Stimulated activated naive CD8-positive, alpha-beta T cell treated with anti-CD3 and anti-CD28 coated beads, Interleukin-15, amount 100 ng/mL, for 72 hours (primary cell): ENCODE data around the gene ESYT2.

Source experiments
- ATAC-seq: fragments of 150-1000 bp; cut with Tn5 transposase; 2 replicates; pipeline ENCODE4 v1.10.0; 2021; ENCODE audit warnings: mild to moderate bottlenecking, moderate library complexity
- DNase-seq, 2 donors: peaks; one replicate each; pipeline ENCODE4 v3.0.0; 2021 to 2022
- H3K27ac Mint-ChIP-seq, 2 donors: one replicate each; pipeline ENCODE4 v1.8.0; 2022; ENCODE audit warnings: mild to moderate bottlenecking in 2 of 2, mixed read lengths in 2 of 2, moderate library complexity in 2 of 2
- H3K27me3 Mint-ChIP-seq: one replicate; pipeline ENCODE4 v1.8.0; 2022; ENCODE audit warnings: mixed read lengths
- H3K4me1 Mint-ChIP-seq: one replicate; pipeline ENCODE4 v1.8.0; 2022; ENCODE audit warnings: mild to moderate bottlenecking, mixed read lengths
- H3K4me3 Mint-ChIP-seq, 2 donors: one replicate each; pipeline ENCODE4 v1.8.0; 2022; ENCODE audit warnings: mild to moderate bottlenecking in 2 of 2, mixed read lengths in 2 of 2, moderate library complexity in 1 of 2
- H3K9me3 Mint-ChIP-seq, 2 donors: one replicate each; pipeline ENCODE4 v1.8.0; 2022; ENCODE audit warnings: mixed read lengths in 2 of 2

Gene ESYT2

DNA sequence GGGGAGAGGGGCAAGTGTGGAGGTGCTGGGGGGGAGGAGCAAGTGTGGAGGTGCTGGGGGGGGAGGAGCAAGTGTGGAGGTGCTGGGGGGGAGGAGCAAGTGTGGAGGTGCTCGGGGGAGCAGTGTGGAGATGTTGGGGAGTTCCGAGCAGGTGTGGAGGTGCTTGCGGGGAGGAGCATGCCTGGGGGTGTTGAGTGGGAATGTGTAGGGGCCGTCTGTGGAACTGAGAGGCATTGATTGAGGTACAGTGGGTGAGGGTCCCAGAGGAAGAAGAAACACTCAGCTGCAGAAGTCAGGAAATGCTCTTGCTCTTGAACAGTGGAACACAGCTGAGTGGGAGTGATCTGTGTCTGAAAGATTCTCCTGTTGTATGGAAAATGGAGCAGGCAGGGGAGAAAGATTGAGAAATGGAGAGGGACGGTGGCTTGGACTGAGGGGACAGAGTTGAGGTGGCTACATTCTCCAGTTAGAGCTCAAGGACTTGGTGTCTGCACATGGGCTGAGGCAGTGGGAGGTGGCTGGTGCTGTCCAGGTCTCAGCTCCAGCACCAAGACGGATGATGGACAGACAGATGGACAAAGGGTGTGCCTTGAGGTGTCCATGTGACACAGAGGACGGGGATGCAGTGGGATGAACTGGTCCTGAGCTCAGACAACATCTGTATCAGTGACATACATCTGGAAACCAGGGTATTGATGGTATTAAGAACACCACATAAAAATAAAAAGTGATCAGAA is 99.5 kb downstream of the ESYT2 start:
- H3K27me3 Mint-ChIP-seq, result no peaks in the 10 kb centered on the region
- peak overlapping the region; percentile 35 to 54 for H3K27ac Mint-ChIP-seq
- H3K4me3 Mint-ChIP-seq, result no peak overlapping the region
- ATAC-seq (no peak), DNase-seq (no peak)
- H3K9me3 Mint-ChIP-seq, result no peaks in the 10 kb centered on the region
- H3K4me1 Mint-ChIP-seq, result no peaks in the 10 kb centered on the region

DNA sequence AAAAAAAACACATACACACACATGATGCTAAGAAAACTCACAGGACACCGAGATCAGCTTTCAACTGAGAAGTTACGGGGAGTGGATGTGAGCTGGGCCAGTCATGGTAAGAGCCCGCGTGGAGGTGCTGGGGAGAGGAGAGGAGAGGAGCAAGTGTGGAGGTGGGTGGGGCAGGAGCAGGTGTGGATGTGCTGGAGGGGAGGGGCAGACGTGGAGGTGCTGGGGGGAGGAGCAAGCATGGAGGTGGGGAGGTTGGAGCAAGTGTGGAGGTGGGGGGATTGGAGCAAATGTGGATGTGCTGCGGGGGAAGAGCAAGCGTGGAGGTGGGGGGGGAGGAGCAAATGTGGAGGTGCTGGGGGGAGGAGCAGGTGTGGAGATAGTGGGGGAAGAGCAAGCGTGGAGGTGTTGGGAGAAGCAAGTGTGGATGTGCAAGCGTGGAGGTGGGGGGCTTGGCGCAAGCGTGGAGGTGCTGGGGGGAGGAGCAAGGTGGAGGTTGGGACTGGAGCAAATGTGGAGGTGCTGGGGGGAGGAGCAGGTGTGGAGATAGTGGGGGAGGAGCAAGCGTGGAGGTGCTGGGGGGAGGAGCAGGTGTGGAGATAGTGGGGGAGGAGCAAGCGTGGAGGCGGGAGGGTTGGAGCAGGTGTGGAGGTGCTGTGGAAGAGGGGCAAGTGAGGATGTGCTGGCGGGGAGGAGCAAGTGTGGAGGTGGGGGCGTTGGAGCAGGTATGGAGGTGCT is 100.2 kb downstream of the ESYT2 start:
- ATAC-seq, result no peak
- Mint-ChIP-seq H3K9me3 (no peaks in the 10 kb centered on the region), H3K27ac (peak overlapping the region; percentile 59 to 68), H3K4me3 (no peak overlapping the region), H3K4me1 (no peaks in the 10 kb centered on the region), H3K27me3 (no peaks in the 10 kb centered on the region)
- DNase-seq, result no peak

DNA sequence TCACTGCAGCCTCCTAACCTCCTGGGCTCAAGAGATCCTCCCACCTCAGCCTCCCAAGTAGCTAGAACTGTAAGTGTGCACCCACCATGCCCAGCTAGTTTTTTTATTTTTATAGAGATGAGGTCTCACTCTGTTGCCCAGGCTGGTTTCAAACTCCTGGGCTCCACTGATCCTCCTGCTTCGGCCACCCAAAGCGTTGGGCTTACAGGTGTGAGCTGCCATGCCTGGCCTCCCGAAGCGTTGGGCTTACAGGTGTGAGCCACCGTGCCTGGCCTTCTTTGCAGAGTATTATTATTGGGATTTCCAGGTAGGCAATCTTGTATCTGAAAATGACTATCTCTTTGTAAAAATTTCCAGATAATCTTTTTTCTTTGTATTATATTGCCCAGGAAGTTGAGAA is 101.6 kb downstream of the ESYT2 start:
- H3K27me3 Mint-ChIP-seq, result no peaks in the 10 kb centered on the region
- H3K4me3 Mint-ChIP-seq, result no peak overlapping the region
- no peak overlapping the region for H3K27ac Mint-ChIP-seq

DNA sequence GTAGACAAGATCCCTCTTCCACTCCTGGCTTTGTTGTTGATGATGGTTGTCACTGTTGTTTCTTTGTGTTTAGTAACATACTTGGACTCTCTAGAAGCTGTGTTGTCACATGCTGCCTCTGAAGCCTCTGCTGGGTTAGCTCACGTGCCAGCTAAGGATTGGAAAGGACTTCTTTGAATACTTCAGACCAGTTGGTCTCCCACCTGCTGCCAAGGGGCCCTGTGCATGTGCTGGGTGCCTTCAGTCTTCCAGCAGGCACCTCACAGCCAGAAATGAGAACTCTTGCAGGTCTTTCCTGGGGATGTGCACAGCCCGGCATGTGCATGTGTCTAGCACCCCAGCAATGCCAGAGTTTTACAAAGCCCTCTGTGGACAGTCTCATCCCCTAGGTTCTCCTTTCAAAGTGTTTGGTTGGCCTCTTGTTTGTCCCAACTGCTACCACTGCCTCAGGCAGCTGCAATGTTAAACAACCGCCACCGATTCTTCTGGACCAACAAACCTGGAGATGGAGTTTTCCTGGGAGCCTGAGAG is 103.0 kb downstream of the ESYT2 start:
- no peak overlapping the region for H3K27ac Mint-ChIP-seq
- H3K27me3 Mint-ChIP-seq, result no peaks in the 10 kb centered on the region
- H3K4me1 Mint-ChIP-seq, result no peaks in the 10 kb centered on the region
- ATAC-seq, result no peak
- DNase-seq, result no peak
- H3K9me3 Mint-ChIP-seq, result no peaks in the 10 kb centered on the region
- no peak overlapping the region for H3K4me3 Mint-ChIP-seq

More for the DNA sequence above, 101.6 kb downstream of the ESYT2 start:
- no peaks in the 10 kb centered on the region for H3K4me1 Mint-ChIP-seq
- ATAC-seq (no peak), DNase-seq (no peak)
- H3K9me3 Mint-ChIP-seq, result no peaks in the 10 kb centered on the region

DNA sequence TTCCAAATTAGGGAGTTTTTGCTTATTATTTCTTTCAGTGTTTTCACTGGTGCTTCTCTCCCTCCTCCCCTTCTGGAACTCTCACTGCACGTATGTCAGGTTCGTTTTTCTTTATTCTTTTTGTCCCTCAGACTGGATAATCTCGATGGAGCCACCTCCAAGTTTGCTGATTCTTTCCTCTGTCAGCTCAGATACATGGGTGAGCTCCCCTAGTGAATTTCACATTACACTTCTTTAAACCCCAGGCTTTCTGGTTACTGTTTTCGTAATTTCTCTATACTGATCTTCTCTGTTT is 103.9 kb downstream of the ESYT2 start:
- no peak overlapping the region for H3K27ac Mint-ChIP-seq
- no peak overlapping the region for H3K4me3 Mint-ChIP-seq
- H3K27me3 Mint-ChIP-seq, result no peaks in the 10 kb centered on the region
- no peak for ATAC-seq
- H3K9me3 Mint-ChIP-seq, result no peaks in the 10 kb centered on the region
- DNase-seq, result no peak
- H3K4me1 Mint-ChIP-seq, result no peaks in the 10 kb centered on the region

DNA sequence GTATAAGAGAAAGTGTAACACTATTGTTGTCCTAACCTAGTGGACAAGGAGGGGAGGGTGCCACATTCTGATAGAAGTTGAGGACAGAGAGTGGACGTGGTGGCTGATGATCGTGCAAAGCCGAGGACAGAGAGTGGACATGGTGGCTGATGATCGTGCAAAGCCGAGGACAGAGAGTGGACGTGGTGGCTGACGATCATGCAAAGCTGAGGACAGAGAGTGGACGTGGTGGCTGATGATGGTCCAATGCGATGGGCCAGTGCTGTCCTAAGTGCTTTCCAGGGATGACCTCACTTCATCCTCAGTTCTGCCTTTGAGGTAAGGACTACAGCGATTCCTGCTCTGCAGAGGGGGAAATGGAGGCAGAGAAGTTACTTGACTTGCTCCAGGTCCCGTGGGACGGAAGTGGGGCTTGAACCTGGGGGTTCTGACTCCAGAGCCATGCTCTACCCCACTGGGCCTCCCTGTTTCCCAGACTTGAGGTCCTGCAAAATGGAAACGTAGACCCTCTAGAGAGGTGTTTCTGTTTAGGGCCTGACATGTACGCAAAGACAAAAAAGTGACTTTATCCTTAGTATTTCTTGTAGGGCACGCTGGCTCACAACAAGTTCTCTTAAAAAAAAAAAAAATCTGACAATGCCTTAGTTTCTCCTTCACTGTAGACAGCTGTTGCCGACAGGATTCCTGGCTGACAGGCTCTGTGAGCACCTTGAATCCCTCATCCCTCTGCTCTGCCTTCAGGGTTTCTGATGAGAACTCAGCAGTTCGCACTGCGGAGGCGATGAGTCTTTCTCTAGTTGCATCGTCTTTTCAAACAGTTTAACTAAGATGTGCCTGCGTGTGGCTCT is 104.4 kb downstream of the ESYT2 start:
- no peak for DNase-seq
- no peaks in the 10 kb centered on the region for H3K27me3 Mint-ChIP-seq
- H3K27ac Mint-ChIP-seq, result no peak overlapping the region
- no peak overlapping the region for H3K4me3 Mint-ChIP-seq
- ATAC-seq, result peak; percentile 13
- H3K4me1 Mint-ChIP-seq, result no peaks in the 10 kb centered on the region
- no peaks in the 10 kb centered on the region for H3K9me3 Mint-ChIP-seq

DNA sequence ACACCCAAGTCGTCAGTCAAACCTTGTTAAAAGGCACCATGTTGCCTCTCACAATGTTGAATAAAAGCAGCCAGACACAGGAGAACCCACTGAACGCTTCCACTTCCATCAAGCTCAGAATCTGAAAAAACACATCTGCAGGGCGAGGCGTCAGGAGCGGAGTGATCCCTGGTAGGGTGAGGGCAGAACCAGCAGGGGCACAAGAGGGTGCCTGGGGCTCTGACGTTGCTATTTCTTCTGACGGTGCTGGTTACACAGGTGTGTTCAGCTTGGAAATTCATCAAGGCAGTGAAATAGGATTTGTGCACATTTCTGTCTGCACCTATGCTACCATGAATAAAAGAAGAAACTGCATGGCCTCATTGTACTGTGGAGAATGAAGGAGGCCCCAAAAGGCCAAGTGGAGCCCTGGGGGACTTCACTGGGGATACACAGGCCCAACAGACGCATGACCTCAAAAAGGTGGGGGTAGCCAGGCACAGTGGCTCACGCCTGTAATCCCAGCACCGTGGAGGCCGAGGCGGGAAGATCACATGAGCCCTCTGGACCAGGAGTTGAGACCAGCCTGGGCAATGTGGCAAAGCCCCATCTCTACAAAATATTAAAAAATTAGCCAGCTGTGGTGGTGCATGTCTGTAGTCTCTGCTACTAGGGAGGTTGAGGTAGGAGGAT is 105.5 kb downstream of the ESYT2 start:
- no peaks in the 10 kb centered on the region for H3K27me3 Mint-ChIP-seq
- no peak overlapping the region for H3K4me3 Mint-ChIP-seq
- H3K9me3 Mint-ChIP-seq, result no peaks in the 10 kb centered on the region
- H3K4me1 Mint-ChIP-seq, result no peaks in the 10 kb centered on the region
- peak; percentile 13 for ATAC-seq
- DNase-seq, result no peak
- no peak overlapping the region for H3K27ac Mint-ChIP-seq

DNA sequence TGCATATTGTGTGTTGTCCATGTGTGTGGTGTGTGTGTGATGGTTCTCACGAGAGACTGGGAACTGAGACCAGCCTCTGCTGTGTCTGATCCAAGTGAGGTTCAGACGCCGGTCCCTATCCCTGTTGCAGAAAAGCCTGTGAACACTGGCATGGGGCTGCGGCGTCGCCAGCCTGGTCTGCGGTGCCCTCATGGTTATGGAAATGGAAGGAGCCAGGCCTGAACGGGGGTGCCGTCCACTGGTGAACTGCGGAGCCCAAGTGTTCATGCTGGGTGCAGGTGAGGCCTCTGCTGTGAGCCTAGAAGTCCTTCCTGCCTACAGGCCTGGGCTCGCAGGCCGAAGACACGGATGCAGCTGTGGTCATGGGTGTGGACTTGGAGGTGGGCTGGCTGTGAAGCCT is 106.0 kb downstream of the ESYT2 start:
- DNase-seq (no peak), ATAC-seq (peak; percentile 24)
- Mint-ChIP-seq H3K4me3 (no peak overlapping the region), H3K9me3 (no peaks in the 10 kb centered on the region), H3K4me1 (no peaks in the 10 kb centered on the region), H3K27me3 (no peaks in the 10 kb centered on the region), H3K27ac (no peak overlapping the region)

DNA sequence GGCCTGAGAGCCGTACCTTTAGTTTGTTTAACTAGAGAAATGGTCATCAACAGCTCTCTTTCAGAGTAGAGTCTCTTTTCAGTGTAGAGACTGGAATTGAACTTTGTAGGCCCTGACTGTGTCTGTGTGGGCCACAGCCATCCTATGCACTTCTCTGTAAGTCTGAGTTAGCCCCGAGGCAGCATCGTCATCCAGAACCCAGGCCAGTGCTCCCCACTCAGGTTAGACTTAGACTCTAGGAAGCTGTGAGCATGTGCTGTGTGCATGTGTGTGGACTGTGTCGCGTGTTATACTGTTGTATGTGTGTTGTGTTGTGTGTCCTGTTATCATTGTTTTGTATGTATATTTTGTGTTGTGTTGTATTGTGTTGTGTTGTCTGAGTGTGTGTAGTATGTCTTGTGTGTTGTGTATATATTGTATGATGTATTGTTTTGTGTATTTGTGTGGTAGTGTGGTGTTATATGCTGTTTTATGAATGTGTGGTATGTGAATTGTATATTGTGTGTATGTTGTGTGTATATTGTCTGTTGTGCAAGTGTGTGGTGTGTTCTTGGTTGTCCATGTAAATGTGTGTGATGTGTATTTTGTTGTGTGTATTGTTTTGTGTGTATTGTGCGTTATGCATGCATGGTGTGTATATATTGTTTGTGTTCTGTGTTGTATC is 106.6 kb downstream of the ESYT2 start:
- H3K4me3 Mint-ChIP-seq, result no peak overlapping the region
- H3K4me1 Mint-ChIP-seq, result no peaks in the 10 kb centered on the region
- ATAC-seq (peak; percentile 36), DNase-seq (no peak)
- peaks cover 5% of the 10 kb centered on the region for H3K27me3 Mint-ChIP-seq
- H3K27ac Mint-ChIP-seq, result no peak overlapping the region
- H3K9me3 Mint-ChIP-seq, result no peaks in the 10 kb centered on the region

DNA sequence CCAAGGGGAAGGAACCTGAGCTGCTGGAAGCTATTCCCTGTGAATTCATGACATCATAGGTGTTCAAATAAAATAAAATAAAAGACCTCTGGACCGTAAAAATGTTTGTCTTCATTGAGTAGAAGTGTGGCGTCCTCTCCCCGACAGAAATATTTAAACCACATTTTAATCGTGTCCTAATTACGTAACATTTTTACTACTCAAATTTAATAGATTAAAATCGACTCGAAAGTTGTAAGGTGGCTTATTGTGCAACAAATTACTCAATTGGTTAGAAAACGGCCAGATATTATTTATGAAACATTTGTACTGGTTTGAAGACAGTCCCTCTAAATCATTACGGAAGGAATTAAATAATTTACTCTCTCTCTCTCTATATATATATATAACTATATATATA is 109.2 kb downstream of the ESYT2 start:
- no peak for ATAC-seq

DNA sequence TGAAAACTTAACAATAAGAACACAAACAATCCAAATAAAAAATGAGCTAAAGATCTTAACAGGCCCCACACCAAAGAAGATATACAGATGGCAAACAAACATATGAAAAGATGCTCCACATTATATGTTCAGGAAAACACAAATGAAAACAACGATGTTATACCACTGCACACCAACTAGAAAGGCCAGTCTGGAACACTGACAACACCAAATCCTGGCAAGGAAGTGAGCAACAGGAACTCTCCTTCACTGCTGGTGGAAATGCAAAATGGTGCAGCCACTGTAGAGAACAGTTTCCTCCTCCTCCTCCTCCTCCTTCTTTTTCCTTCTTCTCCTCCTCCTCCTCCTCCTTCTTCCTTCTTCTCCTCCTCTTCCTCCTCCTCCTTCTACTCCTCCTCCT is 112.5 kb downstream of the ESYT2 start:
- H3K27me3 Mint-ChIP-seq, result peaks cover 27% of the 10 kb centered on the region
- ATAC-seq (no peak), DNase-seq (no peak)
- peaks cover 11% of the 10 kb centered on the region for H3K4me1 Mint-ChIP-seq
- no peak overlapping the region for H3K4me3 Mint-ChIP-seq
- H3K27ac Mint-ChIP-seq, result no peak overlapping the region
- H3K9me3 Mint-ChIP-seq, result no peaks in the 10 kb centered on the region

More for the DNA sequence above, 109.2 kb downstream of the ESYT2 start:
- H3K27me3 Mint-ChIP-seq, result peaks cover 20% of the 10 kb centered on the region
- H3K27ac Mint-ChIP-seq, result no peak overlapping the region
- DNase-seq, result no peak
- no peaks in the 10 kb centered on the region for H3K4me1 Mint-ChIP-seq
- no peak overlapping the region for H3K4me3 Mint-ChIP-seq
- H3K9me3 Mint-ChIP-seq, result no peaks in the 10 kb centered on the region

DNA sequence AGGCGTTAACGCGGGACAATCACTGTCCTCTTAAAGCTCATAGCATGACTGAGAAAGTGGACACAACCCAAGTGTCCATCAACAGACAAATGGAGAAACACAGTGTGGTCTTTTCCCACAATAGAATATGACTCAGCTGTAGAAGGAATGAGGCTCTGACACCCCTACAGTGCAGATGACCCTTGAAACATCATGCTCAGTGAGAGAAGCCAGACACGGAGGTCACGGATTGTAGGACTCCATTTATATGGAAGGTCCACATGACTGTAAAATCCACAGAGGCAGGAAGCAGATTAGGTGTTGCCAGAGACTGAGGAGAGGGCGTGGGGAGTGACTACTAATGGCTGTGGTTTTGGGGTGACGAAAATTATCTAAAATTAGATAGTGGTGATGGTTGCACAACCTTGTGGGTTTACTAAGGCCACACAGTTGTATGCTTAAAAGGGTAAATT is 118.6 kb downstream of the ESYT2 start:
- H3K4me1 Mint-ChIP-seq, result peaks cover 31% of the 10 kb centered on the region
- DNase-seq, result no peak
- ATAC-seq, result peak; percentile 42
- peaks cover 5 to 8% of the 10 kb centered on the region in 2 donors for H3K9me3 Mint-ChIP-seq
- H3K27me3 Mint-ChIP-seq, result peaks cover 14% of the 10 kb centered on the region
- H3K27ac Mint-ChIP-seq, result no peak overlapping the region
- peak overlapping the region in 1 of 2 donors; percentile 16 for H3K4me3 Mint-ChIP-seq

DNA sequence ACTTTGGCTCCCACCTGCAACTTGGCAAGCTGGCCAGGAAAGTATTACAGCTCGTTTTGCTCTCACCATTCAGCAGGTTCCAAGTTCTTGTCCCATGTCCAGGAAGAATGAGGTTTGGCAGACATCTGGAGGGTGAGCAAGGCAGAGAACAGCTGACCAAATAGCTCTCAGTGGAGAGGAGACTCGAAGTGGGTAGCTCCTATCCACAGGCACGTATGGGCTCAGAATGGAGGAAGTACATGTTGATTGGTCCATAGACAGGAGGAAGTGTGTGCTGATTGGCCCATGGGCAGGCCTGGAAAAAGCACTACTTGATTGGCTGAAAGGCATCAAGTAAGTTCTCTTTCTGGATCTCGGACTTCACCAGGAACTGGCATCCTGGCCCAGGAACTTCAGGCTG is 121.7 kb downstream of the ESYT2 start:
- H3K4me1 Mint-ChIP-seq, result peaks cover 44% of the 10 kb centered on the region
- H3K4me3 Mint-ChIP-seq, result no peak overlapping the region
- ATAC-seq, result no peak
- peaks cover 5 to 8% of the 10 kb centered on the region in 2 donors for H3K9me3 Mint-ChIP-seq
- no peak for DNase-seq
- H3K27ac Mint-ChIP-seq, result no peak overlapping the region
- peaks cover 14% of the 10 kb centered on the region for H3K27me3 Mint-ChIP-seq

DNA sequence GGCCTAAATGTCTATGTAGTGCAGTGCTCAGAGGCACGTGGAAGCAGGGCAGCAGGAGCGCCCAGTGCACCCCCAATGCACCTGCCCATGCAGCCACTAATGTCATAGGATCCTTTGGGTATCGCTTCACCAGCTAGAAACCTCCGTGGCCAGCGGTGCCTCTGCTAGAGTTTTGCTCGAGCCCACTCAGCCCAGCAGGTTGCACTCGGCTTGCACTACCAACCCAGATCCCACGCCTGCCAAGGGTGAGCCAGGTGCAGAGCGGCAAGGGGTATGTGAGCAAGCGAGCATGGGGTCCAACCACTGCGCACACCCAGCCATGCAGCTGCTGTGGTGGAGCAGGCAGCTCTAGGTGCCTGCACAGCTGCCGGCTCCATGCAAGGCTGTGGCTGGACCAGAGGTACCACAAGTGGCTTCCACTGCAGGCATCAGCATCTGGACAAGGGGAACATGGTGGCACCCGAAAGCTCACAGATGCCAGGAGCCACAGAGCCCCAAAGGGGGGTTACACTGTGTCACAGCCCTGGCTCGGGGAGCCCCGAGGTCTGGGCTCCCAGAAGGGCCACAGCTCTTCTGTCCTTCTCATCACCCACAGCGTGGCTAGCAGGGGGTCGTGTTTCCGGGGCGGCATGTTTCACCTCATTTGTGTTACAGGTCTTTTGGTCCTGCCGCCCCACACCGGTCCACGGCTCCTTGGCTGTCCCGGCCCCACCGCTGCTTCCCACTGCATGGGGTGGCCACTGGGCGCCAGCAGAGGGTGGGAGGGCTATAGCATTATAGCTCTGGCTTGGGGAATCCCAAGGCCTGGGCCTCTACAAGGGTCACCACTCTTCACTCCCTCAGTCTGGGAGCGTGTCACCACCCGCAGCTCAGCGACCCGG is 122.4 kb downstream of the ESYT2 start:
- DNase-seq (no peak), ATAC-seq (no peak)
- peaks cover 8% of the 10 kb centered on the region for H3K27me3 Mint-ChIP-seq
- H3K27ac Mint-ChIP-seq, result no peak overlapping the region
- H3K4me3 Mint-ChIP-seq, result peak overlapping the region in 1 of 2 donors; percentile 19
- H3K9me3 Mint-ChIP-seq, result peaks cover 5 to 8% of the 10 kb centered on the region in 2 donors
- peaks cover 44% of the 10 kb centered on the region for H3K4me1 Mint-ChIP-seq
